ENCODE measurements around the gene DENND6B.

DENND6B gene

DNA sequence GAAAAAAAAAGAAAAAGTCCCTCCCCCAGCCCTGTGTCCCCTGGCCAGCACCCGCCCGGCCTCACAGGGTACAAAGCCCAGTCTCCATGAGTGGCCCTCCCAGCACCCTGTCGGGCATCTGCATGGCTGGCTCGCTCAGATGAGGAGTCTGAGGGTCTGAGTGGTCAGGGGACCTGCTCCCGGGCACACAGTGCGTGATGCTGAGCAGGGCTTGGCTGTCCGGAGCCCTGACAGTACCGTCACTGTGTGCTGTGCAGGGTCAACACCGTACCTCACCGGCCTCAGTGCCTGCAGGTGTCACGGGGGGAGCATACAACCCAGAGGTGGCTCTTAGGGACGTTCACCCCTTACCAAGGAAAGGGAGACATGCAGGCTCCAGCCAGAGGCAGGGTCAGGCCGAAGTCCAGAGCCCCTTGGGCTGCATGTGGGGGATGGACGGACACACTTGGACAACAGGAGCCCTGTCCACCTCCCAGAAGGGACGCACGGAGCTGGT, 15.8 kb downstream of the DENND6B start:
- TF ChIP-seq, protein P1, sequence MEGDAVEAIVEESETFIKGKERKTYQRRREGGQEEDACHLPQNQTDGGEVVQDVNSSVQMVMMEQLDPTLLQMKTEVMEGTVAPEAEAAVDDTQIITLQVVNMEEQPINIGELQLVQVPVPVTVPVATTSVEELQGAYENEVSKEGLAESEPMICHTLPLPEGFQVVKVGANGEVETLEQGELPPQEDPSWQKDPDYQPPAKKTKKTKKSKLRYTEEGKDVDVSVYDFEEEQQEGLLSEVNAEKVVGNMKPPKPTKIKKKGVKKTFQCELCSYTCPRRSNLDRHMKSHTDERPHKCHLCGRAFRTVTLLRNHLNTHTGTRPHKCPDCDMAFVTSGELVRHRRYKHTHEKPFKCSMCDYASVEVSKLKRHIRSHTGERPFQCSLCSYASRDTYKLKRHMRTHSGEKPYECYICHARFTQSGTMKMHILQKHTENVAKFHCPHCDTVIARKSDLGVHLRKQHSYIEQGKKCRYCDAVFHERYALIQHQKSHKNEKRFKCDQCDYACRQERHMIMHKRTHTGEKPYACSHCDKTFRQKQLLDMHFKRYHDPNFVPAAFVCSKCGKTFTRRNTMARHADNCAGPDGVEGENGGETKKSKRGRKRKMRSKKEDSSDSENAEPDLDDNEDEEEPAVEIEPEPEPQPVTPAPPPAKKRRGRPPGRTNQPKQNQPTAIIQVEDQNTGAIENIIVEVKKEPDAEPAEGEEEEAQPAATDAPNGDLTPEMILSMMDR (IDR thresholded peaks at IDR 0.05), result no peak

DNA sequence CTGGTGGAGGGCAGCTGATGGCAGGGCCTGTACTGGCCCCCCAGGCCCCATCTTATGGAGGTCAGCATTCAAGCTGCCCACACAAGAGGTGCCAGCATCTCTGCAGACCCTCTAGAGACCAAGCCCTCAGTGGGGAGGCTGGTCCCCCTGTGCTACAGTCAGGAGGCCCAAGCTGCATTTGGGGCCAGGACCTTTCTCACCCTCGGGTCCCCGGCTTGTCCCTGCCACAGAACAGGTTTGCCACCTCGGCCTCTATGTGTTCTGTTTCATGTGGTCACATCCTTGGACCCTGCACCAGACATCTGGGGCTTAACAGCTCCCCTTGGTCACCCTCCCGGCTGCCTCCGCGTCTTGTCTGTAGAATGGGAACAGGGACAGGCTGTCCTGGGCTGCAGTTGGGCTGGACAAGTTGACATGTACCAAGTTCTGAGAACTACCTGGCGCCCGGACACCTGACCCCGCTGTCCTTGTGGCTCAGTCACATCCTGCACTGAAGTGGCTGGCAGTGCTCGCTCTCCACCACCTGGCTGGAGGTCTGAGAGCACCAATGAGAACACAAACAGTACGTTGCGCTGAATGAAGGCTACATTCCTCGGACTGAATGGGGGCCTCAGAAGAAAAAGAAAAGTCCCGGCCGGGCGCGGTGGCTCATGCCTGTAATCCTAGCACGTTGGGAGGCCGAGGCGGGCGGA, 16.6 kb downstream of the DENND6B start:
- TF ChIP-seq, protein P1 (IDR thresholded peaks at IDR 0.05), result no peak

DNA sequence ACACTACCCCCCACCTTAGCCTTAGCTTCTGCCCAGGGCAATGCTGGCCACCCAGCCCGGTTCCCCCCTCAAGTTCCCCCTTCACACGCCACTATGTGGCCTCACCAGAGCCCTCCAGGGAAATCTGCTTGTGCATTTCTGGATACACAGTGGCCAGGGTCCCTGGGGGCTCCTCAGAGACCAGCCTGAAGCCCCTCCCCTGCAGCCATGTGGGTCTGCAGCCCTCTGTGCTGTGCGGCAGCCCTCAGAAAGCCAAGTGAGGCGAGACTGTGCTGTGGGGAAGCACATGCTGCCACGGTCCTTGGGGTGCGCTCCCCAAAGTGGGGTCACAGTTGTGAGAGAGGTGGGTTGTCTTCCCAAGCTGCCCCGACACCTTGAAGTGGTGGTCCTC, 17.2 kb downstream of the DENND6B start:
- TF ChIP-seq, protein P1 (IDR thresholded peaks at IDR 0.05), result no peak

DNA sequence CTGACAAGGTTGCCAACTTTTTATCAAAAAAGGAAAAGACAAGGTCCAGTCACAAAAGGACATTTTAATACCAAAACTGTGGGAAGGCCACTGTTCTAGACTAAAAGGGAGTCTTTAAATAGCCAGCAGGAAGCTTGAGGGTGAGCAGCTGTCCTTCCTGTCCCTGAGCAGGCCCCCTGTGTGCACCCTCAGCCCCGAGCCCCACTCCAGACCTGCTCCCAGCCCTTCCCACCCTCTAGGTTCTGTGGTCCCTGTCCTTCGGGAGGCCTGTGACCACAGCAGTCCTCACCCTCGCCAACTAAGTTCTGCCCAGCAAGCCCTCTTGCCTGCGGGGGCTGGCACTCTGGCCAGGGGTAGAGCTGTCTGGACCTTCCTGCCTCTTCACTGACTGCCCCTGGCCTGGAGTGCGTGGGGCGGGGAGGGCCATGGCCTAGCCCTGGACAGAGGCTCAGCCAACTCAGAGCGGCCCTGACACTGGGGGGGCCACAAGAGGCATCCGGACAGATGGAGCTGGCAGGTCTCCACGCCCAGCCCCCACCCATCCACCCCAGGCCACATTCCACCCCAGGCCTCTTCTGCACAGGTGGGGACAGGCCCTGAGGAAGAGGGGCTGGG, 17.7 kb downstream of the DENND6B start:
- TF ChIP-seq, protein P1 (IDR thresholded peaks at IDR 0.05), result no peak

DNA sequence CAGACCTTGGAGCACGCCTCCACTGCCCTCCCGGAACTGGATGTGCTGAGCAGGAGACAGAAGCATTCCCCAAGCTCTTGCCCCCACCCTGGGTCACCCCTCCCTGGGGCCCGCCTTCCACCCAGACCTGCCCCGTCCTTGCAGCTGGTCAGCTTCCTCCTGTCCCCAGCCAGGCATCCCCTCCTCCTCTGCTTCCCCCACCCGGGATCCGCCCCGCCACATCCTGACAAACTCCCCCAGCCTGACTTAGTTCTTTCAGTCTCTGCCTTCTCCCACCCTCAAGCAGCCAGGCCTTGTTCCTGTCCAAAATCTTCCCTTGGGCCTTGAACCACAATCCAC, 18.2 kb downstream of the DENND6B start:
- TF ChIP-seq, protein P1 (IDR thresholded peaks at IDR 0.05), result no peak

DNA sequence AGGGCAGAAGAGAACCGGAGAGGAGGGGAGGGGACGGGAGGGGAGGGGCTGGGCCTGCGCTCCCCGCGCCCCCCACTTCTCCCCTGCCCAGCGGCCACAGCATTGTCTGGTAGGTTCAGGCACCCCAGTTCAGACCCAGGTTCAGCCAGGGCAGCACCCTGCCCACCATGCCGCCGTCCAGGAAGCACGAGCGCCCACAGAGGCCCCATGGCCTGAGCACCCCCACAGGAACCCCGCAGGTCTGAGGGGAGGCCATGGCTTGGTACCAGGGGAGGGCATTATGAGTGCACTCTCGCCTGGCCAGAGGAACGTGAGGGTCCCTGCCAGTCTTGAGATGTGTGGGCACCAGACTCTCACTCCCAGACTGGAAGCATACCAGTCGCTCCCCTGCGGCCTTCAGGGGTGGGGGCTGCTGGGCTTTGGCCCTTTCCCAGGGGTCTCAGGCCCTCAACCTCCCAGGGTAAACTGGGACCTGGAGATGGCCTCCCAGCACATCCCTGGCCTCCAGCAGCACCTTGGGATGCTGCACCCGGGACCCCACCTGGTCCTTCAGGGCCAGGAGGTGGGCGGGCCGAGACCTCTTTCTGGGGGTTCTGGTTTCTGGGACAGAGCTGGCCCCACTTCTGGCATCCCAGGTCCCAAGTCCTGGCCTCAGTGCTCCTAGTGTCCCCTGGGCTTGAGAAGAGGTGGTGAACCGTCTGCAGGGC, 18.8 kb downstream of the DENND6B start:
- TF ChIP-seq, protein P1 (IDR thresholded peaks at IDR 0.05), result no peak

DNA sequence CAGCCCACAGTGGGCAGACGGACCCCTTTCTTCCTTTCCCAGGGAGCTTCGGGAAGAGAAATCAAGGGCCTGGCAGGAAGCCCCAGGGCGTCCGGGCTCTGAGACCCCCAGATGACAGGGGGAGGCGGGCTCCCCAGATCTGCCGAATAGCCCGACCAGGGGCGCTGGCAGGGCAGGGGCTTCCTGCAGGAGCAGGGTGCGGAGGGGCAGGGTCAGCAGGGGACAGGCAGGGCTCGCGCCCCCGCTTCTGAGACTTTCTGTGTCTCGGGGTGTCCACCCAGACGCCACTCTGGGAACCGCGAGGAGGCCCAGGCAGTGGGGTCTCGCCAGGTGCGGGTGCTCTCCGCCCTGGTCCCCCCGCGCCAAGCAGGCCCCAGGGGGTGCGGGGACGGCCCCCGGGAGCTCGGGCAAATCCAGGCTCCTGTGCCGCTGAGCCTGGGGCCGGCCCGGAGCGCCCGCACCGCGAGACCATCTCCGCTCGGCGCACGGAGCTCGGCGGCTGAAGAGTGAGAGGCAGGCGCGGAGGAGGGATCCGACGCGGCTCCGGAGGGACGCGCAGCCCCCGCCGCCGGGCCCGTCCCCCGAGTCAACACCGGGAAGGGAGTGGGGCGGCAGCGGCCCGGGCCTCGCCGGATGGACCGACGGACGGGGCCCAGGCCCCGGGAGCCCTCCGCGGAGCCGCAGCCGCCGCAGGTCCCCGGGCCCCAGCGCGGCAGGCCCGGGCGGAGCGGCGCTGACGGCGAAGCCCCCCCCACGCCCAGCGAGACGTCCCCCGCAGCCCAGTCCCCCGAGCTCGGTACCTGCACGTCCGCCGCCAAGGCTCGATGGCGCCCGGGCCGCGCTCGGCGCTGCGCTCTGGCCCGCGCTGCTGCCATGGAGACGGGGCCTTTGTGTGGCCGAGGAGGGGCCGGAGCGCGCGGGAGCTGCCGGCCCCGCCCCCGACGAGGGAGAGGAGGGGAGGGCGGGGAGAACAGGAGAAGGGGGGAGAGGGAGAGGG, 19.8 kb downstream of the DENND6B start, which contains the start of gene PLXNB2:
PLXNB2 (minus strand) TSS at position 894 of the 997 bp plus-strand sequence. CDS start 17,062 bp downstream, outside the sequence.
- TF ChIP-seq, protein P1 (IDR thresholded peaks at IDR 0.05), result no peak

All from LNCAP (cell line).